ENCODE results near the gene SERPINE1.

GRCh38 chr7:101165958-101166647, 39.2 kb downstream of the SERPINE1 start:
- TF ChIP-seq, protein P1, sequence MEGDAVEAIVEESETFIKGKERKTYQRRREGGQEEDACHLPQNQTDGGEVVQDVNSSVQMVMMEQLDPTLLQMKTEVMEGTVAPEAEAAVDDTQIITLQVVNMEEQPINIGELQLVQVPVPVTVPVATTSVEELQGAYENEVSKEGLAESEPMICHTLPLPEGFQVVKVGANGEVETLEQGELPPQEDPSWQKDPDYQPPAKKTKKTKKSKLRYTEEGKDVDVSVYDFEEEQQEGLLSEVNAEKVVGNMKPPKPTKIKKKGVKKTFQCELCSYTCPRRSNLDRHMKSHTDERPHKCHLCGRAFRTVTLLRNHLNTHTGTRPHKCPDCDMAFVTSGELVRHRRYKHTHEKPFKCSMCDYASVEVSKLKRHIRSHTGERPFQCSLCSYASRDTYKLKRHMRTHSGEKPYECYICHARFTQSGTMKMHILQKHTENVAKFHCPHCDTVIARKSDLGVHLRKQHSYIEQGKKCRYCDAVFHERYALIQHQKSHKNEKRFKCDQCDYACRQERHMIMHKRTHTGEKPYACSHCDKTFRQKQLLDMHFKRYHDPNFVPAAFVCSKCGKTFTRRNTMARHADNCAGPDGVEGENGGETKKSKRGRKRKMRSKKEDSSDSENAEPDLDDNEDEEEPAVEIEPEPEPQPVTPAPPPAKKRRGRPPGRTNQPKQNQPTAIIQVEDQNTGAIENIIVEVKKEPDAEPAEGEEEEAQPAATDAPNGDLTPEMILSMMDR (tag by site-specific recombination; IDR thresholded peaks at IDR 0.05), result no peak
- TF ChIP-seq ZNF140 (tag by site-specific recombination; IDR thresholded peaks at IDR 0.05) (no peak), ZNF148 (tag by site-specific recombination; IDR thresholded peaks at IDR 0.05; ENCODE audit: borderline replicate concordance) (no peak), ZNF776 (tag by site-specific recombination; IDR thresholded peaks at IDR 0.05; ENCODE audit: borderline replicate concordance) (no peak), ZNF114 (tag by site-specific recombination; IDR thresholded peaks at IDR 0.05) (no peak), ZNF175 (tag by site-specific recombination; IDR thresholded peaks at IDR 0.05) (no peak), ZNF174 (tag by site-specific recombination; IDR thresholded peaks at IDR 0.05) (no peak)

Data from HEK293 (cell line).